Pericardium fibroblast (primary cell): ENCODE results near the gene FAM133A. TPM values are rescaled to one million over a fixed set of nuclear protein-coding genes. Genes with fewer than 3 reads are reported as not detected.

Experiments used
- total RNA-seq: library from RNA; depleted of rRNA; stranded (reverse); fragments of >200 nt; gene quantifications from 2 replicates; pipeline ENCODE4 v1.2.3, GENCODE V29; 2015

Gene FAM133A
- total RNA-seq, result under 0.01 TPM in 1 of 2 replicates, not detected in the other

DNA sequence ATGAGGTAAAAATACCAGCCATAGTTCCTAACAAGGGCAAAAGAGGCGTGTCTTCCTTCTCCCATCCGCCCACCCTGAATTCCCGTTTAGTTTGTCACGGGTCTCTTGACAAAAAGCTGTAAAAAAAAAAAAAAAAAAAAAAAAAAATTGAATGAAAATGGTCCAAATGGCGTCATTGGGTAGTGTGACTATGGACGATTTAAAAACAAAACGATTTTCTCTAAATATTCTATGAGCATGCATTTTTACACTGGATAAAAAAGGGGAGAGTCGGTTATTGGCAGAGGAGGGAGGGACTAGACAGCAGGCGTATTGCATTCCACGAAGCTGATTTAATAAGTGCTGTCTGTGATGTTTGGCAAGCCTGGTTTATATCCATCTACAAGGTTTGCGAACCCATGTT, at the start of gene FAM133A:
TSS of gene FAM133A (plus strand) at position 338 of the 403 bp plus-strand sequence. CDS start 35,214 bp downstream, outside the sequence.

GRCh38 chrX:93673056-93673868, 744 bp upstream of the FAM133A start, which contains the start of gene NAP1L3:
TSS of gene NAP1L3 (minus strand) at chrX:93673578. CDS start at chrX:93673304, 274 bp downstream.

Other genes starting within 250 kb of the FAM133A start
- gene NAP1L3, start 628 bp upstream of the FAM133A start, total RNA-seq, result 4.1 and 6.1 TPM in 2 replicates